Endothelial cell of umbilical vein (primary cell): ENCODE results near the gene CHST3. TPM values are rescaled to one million over a fixed set of nuclear protein-coding genes. Genes with fewer than 3 reads are reported as not detected.

Experiments
- BruUV-seq: library from RNA; stranded (reverse); fragments of 400-500 nt; replicated peaks from 2 replicates; lab custom pipeline; 2021; lab: Mats Ljungman, UMichigan
- CTCF ChIA-PET: fragments of 300-600, 350-600 bp; sonication (Branson Sonifier 250); formaldehyde crosslinking; loops from one replicate; lab custom pipeline; 2021; ENCODE audit warnings: antibody characterized with exemption, inconsistent platforms; lab: Charles Lee
- POLR2A ChIA-PET: fragments of 300-600, 350-600 bp; sonication (Branson Sonifier 250); formaldehyde crosslinking; loops from one replicate; lab custom pipeline; 2021; ENCODE audit warnings: antibody characterized with exemption, inconsistent platforms; lab: Charles Lee
- DNase-seq: peaks from one replicate; pipeline ENCODE4 v3.0.0-alpha.2; 2011; ENCODE audit warnings: low read depth, low spot score
- FAIRE-seq: peaks from 2 replicates; lab custom pipeline; 2011; peaks lifted over from hg19 to GRCh38; lab: Jason Lieb, UNC
- H2AFZ ChIP-seq: 2 replicates; pipeline ENCODE4 v1.6.0; 2012; ENCODE audit warnings: low read depth, low read length, control low read depth, inconsistent platforms
- H3K27ac ChIP-seq: 2 replicates; pipeline ENCODE4 v1.5.1; 2011; ENCODE audit warnings: low read depth, mild to moderate bottlenecking, control low read depth, low read length, moderate library complexity; ENCODE audit not compliant: insufficient read depth
- H3K27me3 ChIP-seq, 2 experiments: 2 replicates each; pipeline versions ENCODE4 v1.6.0 to v1.6.1; 2011; ENCODE audit warnings: low read length in 2 of 2, mixed read lengths in 1 of 2; ENCODE audit not compliant: control insufficient read depth in 2 of 2, insufficient read depth in 2 of 2
- H3K36me3 ChIP-seq, 2 experiments: 2 replicates in 1 of 2; 3 replicates in 1 of 2; pipeline ENCODE4 v1.5.1; 2011; ENCODE audit warnings: low read length in 2 of 2, mild to moderate bottlenecking in 1 of 2, moderate library complexity in 1 of 2; ENCODE audit not compliant: control insufficient read depth in 2 of 2, insufficient read depth in 2 of 2; ENCODE audit errors: extremely low read depth in 1 of 2
- H3K4me1 ChIP-seq: 3 replicates; pipeline ENCODE4 v1.5.1; 2011; ENCODE audit warnings: mild to moderate bottlenecking, low read length; ENCODE audit not compliant: control insufficient read depth, insufficient read depth; ENCODE audit errors: extremely low read depth
- H3K4me2 ChIP-seq: 2 replicates; pipeline ENCODE4 v1.6.1; 2011; ENCODE audit warnings: low read length, control low read depth, mixed read lengths; ENCODE audit not compliant: insufficient read depth
- H3K4me3 ChIP-seq, 3 experiments: fragments of 200-600 bp in 1 of 3; sonication (generic), shearing (Covaris generic) in 1 of 3; replicated peaks in 1 of 3; 2 replicates each; pipeline ENCODE4 v1.5.1; 2011 to 2016; ENCODE audit warnings: control low read depth in 3 of 3, low read length in 3 of 3, mild to moderate bottlenecking in 2 of 3, inconsistent platforms in 1 of 3, low read depth in 1 of 3, moderate library complexity in 1 of 3; ENCODE audit not compliant: insufficient read depth in 1 of 3
- H3K79me2 ChIP-seq: 2 replicates; pipeline ENCODE4 v1.6.0; 2012; ENCODE audit warnings: low read length, inconsistent platforms; ENCODE audit not compliant: control insufficient read depth, insufficient read depth
- H3K9ac ChIP-seq: replicated peaks from 2 replicates; pipeline ENCODE3; 2011; ENCODE audit warnings: low read length, control low read depth; ENCODE audit not compliant: insufficient read depth; ENCODE audit errors: extremely low read depth
- H3K9me1 ChIP-seq: replicated peaks from 3 replicates; pipeline ENCODE4 v1.6.0; 2011; ENCODE audit warnings: mild to moderate bottlenecking, low read length; ENCODE audit not compliant: control insufficient read depth, insufficient read depth; ENCODE audit errors: extremely low read depth
- H3K9me3 ChIP-seq: replicated peaks from 2 replicates; pipeline ENCODE4 v1.5.1; 2012; ENCODE audit warnings: low read length, inconsistent platforms; ENCODE audit not compliant: control insufficient read depth, insufficient read depth
- H4K20me1 ChIP-seq: replicated peaks from 2 replicates; pipeline ENCODE3; 2011; ENCODE audit warnings: mild to moderate bottlenecking, low read length; ENCODE audit not compliant: control insufficient read depth, insufficient read depth; ENCODE audit errors: extremely low read depth
- EZH2 ChIP-seq: IDR thresholded peaks from 2 replicates; pipeline ENCODE4 v1.6.1; 2012; ENCODE audit warnings: borderline replicate concordance, low read depth, mild to moderate bottlenecking, moderate library complexity, low read length, inconsistent platforms; ENCODE audit not compliant: severe bottlenecking
- FOS ChIP-seq: IDR thresholded peaks from 2 replicates; pipeline ENCODE4 v1.6.1; 2011; ENCODE audit warnings: mild to moderate bottlenecking, low read length, moderate library complexity, borderline replicate concordance; ENCODE audit not compliant: insufficient read depth
- GATA2 ChIP-seq: IDR thresholded peaks from 2 replicates; pipeline ENCODE4 v1.7.0; 2011; ENCODE audit warnings: low read depth, mild to moderate bottlenecking, moderate library complexity, mixed read lengths, low read length; ENCODE audit not compliant: insufficient read length, insufficient read depth
- JUN ChIP-seq: IDR thresholded peaks from 2 replicates; pipeline ENCODE4 v1.6.1; 2011; ENCODE audit warnings: borderline replicate concordance, low read depth; ENCODE audit not compliant: insufficient read length, insufficient read depth
- MYC ChIP-seq: IDR thresholded peaks from one replicate; pipeline ENCODE4 v1.6.1; 2011; ENCODE audit warnings: mild to moderate bottlenecking, low read depth, low read length
- POLR2A ChIP-seq: IDR thresholded peaks from 2 replicates; pipeline ENCODE4 v1.6.1; 2012; ENCODE audit warnings: low read depth, mild to moderate bottlenecking, control low read depth, low read length
- POLR2AphosphoS5 ChIP-seq: IDR thresholded peaks from 2 replicates; pipeline ENCODE4 v1.6.1; 2012; ENCODE audit warnings: low read depth, mild to moderate bottlenecking, control low read depth, low read length, moderate library complexity; ENCODE audit not compliant: insufficient read depth
- dilution Hi-C: fragments of 300-500 bp; cut with MboI; formaldehyde crosslinking; loops from one replicate; pipeline ENCODE4 v1.15.0; 2019; ENCODE audit warnings: low sequenced_read_pairs; ENCODE audit not compliant: extremely low pct_ligation_motif_present
- intact Hi-C: fragments of 100-400 bp; cut with micrococcal nuclease; formaldehyde crosslinking; loops from one replicate; pipeline ENCODE4 v1.10.0; 2022
- polyA plus RNA-seq, 4 experiments: library from polyadenylated mRNA; depleted of rRNA in 3 of 4; stranded (reverse) in 3 of 4; unstranded in 1 of 4; fragments of >200 nt; gene quantifications; 2 replicates each; pipeline versions ENCODE4 v1.2.1 to v1.2.3, GENCODE V29; 2011 to 2012; ENCODE audit warnings: missing spikeins in 1 of 4
- total RNA-seq: library from RNA; stranded (reverse); gene quantifications from 2 replicates; pipeline ENCODE4 v1.2.3, GENCODE V29; 2021
- TF ChIP-seq, protein P1 (sequence below), 2 donors: IDR thresholded peaks; 1 replicate in 1 of 2; 2 replicates in 1 of 2; pipeline ENCODE4 v1.5.1; 2011; ENCODE audit warnings: low read length in 2 of 2, mild to moderate bottlenecking in 2 of 2, moderate library complexity in 2 of 2, control low read depth in 1 of 2, inconsistent platforms in 1 of 2, low read depth in 1 of 2; ENCODE audit not compliant: insufficient read depth in 1 of 2; ENCODE audit errors: extremely low read depth in 1 of 2
- TF ChIP-seq, protein P2 (sequence below): IDR thresholded peaks from 2 replicates; pipeline ENCODE4 v1.6.1; 2011; ENCODE audit not compliant: insufficient read depth, insufficient read length

Gene CHST3
- total and polyA plus RNA-seq, 2 donors (not counting 3 experiments of a cell fraction or from before 2014, with no cell fraction given), result 5.5 to 11.5 TPM

DNA sequence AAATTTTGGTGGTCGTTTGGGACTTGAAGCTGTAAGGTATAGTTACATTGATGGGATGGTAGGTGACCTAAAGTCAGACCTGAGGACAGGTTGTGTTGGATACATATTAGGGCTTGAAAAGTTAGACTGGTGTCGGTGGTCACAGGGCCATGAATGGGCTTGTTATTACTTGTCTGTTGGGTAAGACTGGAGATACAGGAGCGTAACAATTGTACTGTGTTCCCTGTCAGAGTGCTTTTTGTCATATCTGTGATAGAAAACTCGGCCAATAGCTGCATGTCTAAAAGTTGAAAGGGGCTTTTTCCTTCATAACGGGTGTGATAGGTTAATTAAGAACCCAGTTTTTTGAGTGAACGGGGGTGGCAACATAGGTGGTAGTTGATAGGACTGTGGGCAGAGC, 13.5 kb upstream of the CHST3 start:
- H3K4me3 ChIP-seq, result no peak overlapping the region
- CTCF ChIA-PET, result no interaction called here

More for the DNA sequence above, 13.5 kb upstream of the CHST3 start:
- dilution Hi-C loops, result no loop called here
- H3K4me2 ChIP-seq, result no peak overlapping the region
- BruUV-seq, result no TSS peak
- H3K9me3 ChIP-seq, result peaks cover 12% of the 10 kb centered on the region
- POLR2A ChIA-PET, result interaction anchor here (0.5 kb wide), 1 partner anchor 270 kb away, joined by 5 read pairs; no protein-coding TSS in a partner anchor
- no peaks in the 10 kb centered on the region for H3K36me3 ChIP-seq
- H3K4me1 ChIP-seq, result no peaks in the 10 kb centered on the region
- H3K27me3 ChIP-seq, result peaks cover 9 to 15% of the 10 kb centered on the region in 2 experiments
- H3K9me1 ChIP-seq, result no peaks in the 10 kb centered on the region
- no peak for TF ChIP-seq GATA2
- TF ChIP-seq, protein P1, sequence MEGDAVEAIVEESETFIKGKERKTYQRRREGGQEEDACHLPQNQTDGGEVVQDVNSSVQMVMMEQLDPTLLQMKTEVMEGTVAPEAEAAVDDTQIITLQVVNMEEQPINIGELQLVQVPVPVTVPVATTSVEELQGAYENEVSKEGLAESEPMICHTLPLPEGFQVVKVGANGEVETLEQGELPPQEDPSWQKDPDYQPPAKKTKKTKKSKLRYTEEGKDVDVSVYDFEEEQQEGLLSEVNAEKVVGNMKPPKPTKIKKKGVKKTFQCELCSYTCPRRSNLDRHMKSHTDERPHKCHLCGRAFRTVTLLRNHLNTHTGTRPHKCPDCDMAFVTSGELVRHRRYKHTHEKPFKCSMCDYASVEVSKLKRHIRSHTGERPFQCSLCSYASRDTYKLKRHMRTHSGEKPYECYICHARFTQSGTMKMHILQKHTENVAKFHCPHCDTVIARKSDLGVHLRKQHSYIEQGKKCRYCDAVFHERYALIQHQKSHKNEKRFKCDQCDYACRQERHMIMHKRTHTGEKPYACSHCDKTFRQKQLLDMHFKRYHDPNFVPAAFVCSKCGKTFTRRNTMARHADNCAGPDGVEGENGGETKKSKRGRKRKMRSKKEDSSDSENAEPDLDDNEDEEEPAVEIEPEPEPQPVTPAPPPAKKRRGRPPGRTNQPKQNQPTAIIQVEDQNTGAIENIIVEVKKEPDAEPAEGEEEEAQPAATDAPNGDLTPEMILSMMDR (IDR thresholded peaks at IDR 0.05; ENCODE audit: extremely low read depth in 1 of 2, insufficient read depth in 1 of 2, low read depth in 1 of 2, low read length in 2 of 2), result no peak
- TF ChIP-seq FOS, result no peak
- TF ChIP-seq, protein P2, sequence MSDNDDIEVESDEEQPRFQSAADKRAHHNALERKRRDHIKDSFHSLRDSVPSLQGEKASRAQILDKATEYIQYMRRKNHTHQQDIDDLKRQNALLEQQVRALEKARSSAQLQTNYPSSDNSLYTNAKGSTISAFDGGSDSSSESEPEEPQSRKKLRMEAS, result no peak
- TF ChIP-seq POLR2AphosphoS5, result no peak
- no peak for TF ChIP-seq JUN
- no peak for TF ChIP-seq POLR2A
- no peak for TF ChIP-seq EZH2
- TF ChIP-seq MYC, result no peak
- intact Hi-C loops, result no loop called here
- no peak overlapping the region for H3K27ac ChIP-seq
- DNase-seq, result no peak
- no peak overlapping the region for H2AFZ ChIP-seq
- no peaks in the 10 kb centered on the region for H3K79me2 ChIP-seq
- H3K9ac ChIP-seq, result no peak overlapping the region
- H4K20me1 ChIP-seq, result no peaks in the 10 kb centered on the region
- no peak for FAIRE-seq
